Liver (tissue), 9 donors: ENCODE data around the gene CEP120. TPM values are rescaled to one million over a fixed set of nuclear protein-coding genes. Genes with fewer than 3 reads are reported as not detected.

Experiments used
- DNase-seq: peaks from one replicate; pipeline ENCODE4 v3.0.0-alpha.2; 2017; ENCODE audit warnings: low spot score
- H3K27ac ChIP-seq, 2 donors: one replicate each; pipeline ENCODE4 v1.7.0; 2013; ENCODE audit warnings: inconsistent platforms in 2 of 2, low read length in 2 of 2, control low read depth in 1 of 2, low read depth in 1 of 2, mild to moderate bottlenecking in 1 of 2
- H3K27me3 ChIP-seq, 4 donors: one replicate each; pipeline versions ENCODE4 v1.6.1 to v1.7.0; 2013; ENCODE audit warnings: low read length in 3 of 4, inconsistent platforms in 1 of 4, mild to moderate bottlenecking in 1 of 4, moderate library complexity in 1 of 4; ENCODE audit not compliant: control insufficient read depth in 4 of 4, insufficient read depth in 4 of 4
- H3K36me3 ChIP-seq, 4 donors: one replicate each; pipeline versions ENCODE4 v1.6.1 to v1.7.0; 2013; ENCODE audit warnings: low read length in 3 of 4, mild to moderate bottlenecking in 3 of 4, low read depth in 1 of 4, moderate library complexity in 1 of 4; ENCODE audit not compliant: control insufficient read depth in 4 of 4, insufficient read depth in 3 of 4
- H3K4me1 ChIP-seq, 4 donors: one replicate each; pipeline versions ENCODE4 v1.6.1 to v1.7.0; 2013; ENCODE audit warnings: low read length in 3 of 4, mild to moderate bottlenecking in 3 of 4, moderate library complexity in 1 of 4; ENCODE audit not compliant: control insufficient read depth in 4 of 4, insufficient read depth in 4 of 4
- H3K4me3 ChIP-seq, 3 donors: one replicate each; pipeline versions ENCODE4 v1.6.1 to v1.7.0; 2013; ENCODE audit warnings: low read length in 3 of 3, control low read depth in 1 of 3, low read depth in 1 of 3, mild to moderate bottlenecking in 1 of 3
- H3K9ac ChIP-seq, 2 donors: one replicate each; pipeline ENCODE4 v1.7.0; 2013; ENCODE audit warnings: low read length in 2 of 2, mild to moderate bottlenecking in 2 of 2, moderate library complexity in 2 of 2, control low read depth in 1 of 2, low read depth in 1 of 2
- H3K9me3 ChIP-seq, 4 donors: one replicate each; pipeline versions ENCODE4 v1.6.1 to v1.7.0; 2013; ENCODE audit warnings: low read length in 3 of 4; ENCODE audit not compliant: control insufficient read depth in 4 of 4
- EGR1 ChIP-seq, 2 donors: IDR thresholded peaks; 2 replicates each; pipeline ENCODE4 v1.6.1; 2016 to 2018; ENCODE audit warnings: antibody characterized with exemption in 2 of 2, low read depth in 2 of 2
- FOXA2 ChIP-seq: IDR thresholded peaks from 2 replicates; pipeline ENCODE4 v1.6.1; 2016; ENCODE audit warnings: antibody characterized with exemption
- NR2F2 ChIP-seq: IDR thresholded peaks from 2 replicates; pipeline ENCODE4 v1.6.1; 2016; ENCODE audit warnings: antibody characterized with exemption
- RAD21 ChIP-seq, 2 donors: IDR thresholded peaks; 2 replicates each; pipeline ENCODE4 v1.6.1; 2016; ENCODE audit warnings: antibody characterized with exemption in 2 of 2, mild to moderate bottlenecking in 2 of 2
- WGBS: extraction: QIAGEN DNeasy Blood & Tissue Kit; methylation state at CpG from one replicate; pipeline ENCODE4 v1.1.7; 2013; 5-methylcytosine and 5-hydroxymethylcytosine counted together
- polyA plus RNA-seq, 2 donors: library from polyadenylated mRNA; stranded (reverse) in 1 of 2; unstranded in 1 of 2; fragments of 200-250 nt in 1 of 2; fragments of >200 nt in 1 of 2; fragmentation: Nextera tagmentation in 1 of 2; extraction: Ambion mirVana in 1 of 2; gene quantifications; one replicate each; pipeline versions ENCODE4 v1.2.1 to v1.2.3, GENCODE V29; 2013 to 2015
- total RNA-seq, 2 donors: library from RNA; depleted of rRNA; stranded (reverse); fragments of >200 nt; gene quantifications; one replicate each; pipeline ENCODE4 v1.2.3, GENCODE V29; 2014
- TF ChIP-seq, protein P1 (sequence below): IDR thresholded peaks from 2 replicates; pipeline ENCODE4 v1.6.1; 2016; ENCODE audit warnings: antibody characterized with exemption
- donor health status: healthy.
- donor health status: healthy.
- donor health status: healthy.
- donor health status: healthy.
- donor health status: healthy.

CEP120 gene
- total and polyA plus RNA-seq, 4 donors: 2.1 to 11.0 (median 6.7) TPM

DNA sequence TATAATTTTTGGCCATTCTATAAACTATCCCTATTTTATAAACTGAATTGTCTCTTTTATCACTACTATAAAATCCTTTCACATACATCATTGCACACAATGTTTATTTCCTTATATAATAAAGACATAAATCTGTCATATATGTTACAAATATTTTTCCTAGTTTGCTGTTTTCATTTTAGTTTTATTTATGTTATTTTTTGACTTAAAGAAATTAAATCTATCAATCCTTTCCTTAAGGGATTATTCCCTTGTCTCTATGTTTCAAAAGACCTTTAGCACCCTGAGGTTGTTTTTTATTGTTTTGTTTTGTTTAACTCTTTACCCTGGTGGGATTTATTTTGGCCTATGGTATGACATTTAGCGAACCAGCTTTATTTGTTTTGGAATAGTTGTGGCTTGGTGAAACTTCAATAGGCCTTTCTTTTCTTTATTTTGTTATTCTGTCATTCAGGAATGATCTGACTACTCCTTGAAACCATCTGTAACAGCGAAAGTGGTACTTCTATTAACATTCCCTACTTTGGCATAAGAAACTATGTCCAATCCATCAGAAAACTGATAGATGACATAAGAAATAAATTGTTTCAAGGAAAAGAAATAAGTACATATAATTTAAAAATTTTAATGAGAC lies 125.9 kb downstream of the CEP120 start:
- no peak for DNase-seq
- 84% methylated on average over 2 of the region's 2 CpGs for WGBS
- H3K9ac ChIP-seq: no peak overlapping the region

More for the DNA sequence above, 125.9 kb downstream of the CEP120 start:
- Histone ChIP-seq H3K36me3 (no peaks in the 10 kb centered on the region), H3K9me3 (no peaks in the 10 kb centered on the region), H3K4me3 (no peak overlapping the region), H3K27ac (no peak overlapping the region), H3K4me1 (no peaks in the 10 kb centered on the region), H3K27me3 (no peaks in the 10 kb centered on the region)
- TF ChIP-seq FOXA2 (no peak), RAD21 (IDR thresholded peaks at IDR 0.05) (no peak), EGR1 (IDR thresholded peaks at IDR 0.05; ENCODE audit: low read depth in 2 of 2) (no peak), NR2F2 (no peak)
- TF ChIP-seq, protein P1, sequence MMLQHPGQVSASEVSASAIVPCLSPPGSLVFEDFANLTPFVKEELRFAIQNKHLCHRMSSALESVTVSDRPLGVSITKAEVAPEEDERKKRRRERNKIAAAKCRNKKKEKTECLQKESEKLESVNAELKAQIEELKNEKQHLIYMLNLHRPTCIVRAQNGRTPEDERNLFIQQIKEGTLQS: no peak

Other genes starting within 250 kb of the CEP120 start
- gene CSNK1G3, start 88.8 kb upstream of the CEP120 start, total RNA-seq: 10 to 100 TPM; 19.1 to 28.9 TPM
- 10 to 100 TPM in 1 of 2 donors, 1 to 10 TPM in 1; 6.8 to 11.6 TPM for gene CSNK1G3, start 88.8 kb upstream of the CEP120 start, polyA plus RNA-seq